RWPE2 (cell line): Measurements from ENCODE around the gene ARL5A.

ENCODE experiments used
- ATAC-seq: fragments of 200-7000 bp; cut with Tn5 transposase; 3 replicates; pipeline ENCODE4 v1.9.1; 2021; ENCODE audit warnings: low read depth
- DNase-seq: peaks from one replicate; pipeline ENCODE4 v3.0.0-alpha.2; 2020; ENCODE audit warnings: low spot score
- H3K27ac ChIP-seq: fragments of 450-650 bp; 2 replicates; pipeline ENCODE4 v1.5.1; 2017; ENCODE audit warnings: mild to moderate bottlenecking; ENCODE audit not compliant: poor library complexity, severe bottlenecking
- H3K27me3 ChIP-seq: fragments of 250-450 bp; sonication (Bioruptor Pico); 2 replicates; pipeline ENCODE4 v1.5.1; 2021; ENCODE audit warnings: mild to moderate bottlenecking, moderate library complexity; ENCODE audit not compliant: insufficient read depth, poor library complexity, severe bottlenecking
- H3K36me3 ChIP-seq: fragments of 250-450 bp; sonication (Bioruptor Pico); 2 replicates; pipeline ENCODE4 v1.5.1; 2020; ENCODE audit warnings: low read depth, mild to moderate bottlenecking, moderate library complexity
- H3K4me1 ChIP-seq: fragments of 250-450 bp; sonication (Bioruptor Pico); 2 replicates; pipeline ENCODE4 v1.5.1; 2021; ENCODE audit warnings: mild to moderate bottlenecking, moderate library complexity; ENCODE audit not compliant: insufficient read depth, poor library complexity, severe bottlenecking
- H3K4me3 ChIP-seq: fragments of 250-450 bp; sonication (Bioruptor Pico); 2 replicates; pipeline ENCODE4 v1.5.1; 2021; ENCODE audit warnings: mild to moderate bottlenecking, moderate library complexity; ENCODE audit not compliant: severe bottlenecking
- H3K9me3 ChIP-seq: fragments of 250-450 bp; sonication (Bioruptor Pico); 2 replicates; pipeline ENCODE4 v1.5.1; 2021; ENCODE audit warnings: mild to moderate bottlenecking, moderate library complexity; ENCODE audit not compliant: severe bottlenecking
- TF ChIP-seq, protein P1 (sequence below): fragments of 450-650 bp; IDR thresholded peaks from one replicate; pipeline ENCODE4 v1.5.1; 2017; ENCODE audit warnings: mild to moderate bottlenecking, moderate library complexity; ENCODE audit not compliant: poor library complexity, severe bottlenecking

The ARL5A gene

DNA sequence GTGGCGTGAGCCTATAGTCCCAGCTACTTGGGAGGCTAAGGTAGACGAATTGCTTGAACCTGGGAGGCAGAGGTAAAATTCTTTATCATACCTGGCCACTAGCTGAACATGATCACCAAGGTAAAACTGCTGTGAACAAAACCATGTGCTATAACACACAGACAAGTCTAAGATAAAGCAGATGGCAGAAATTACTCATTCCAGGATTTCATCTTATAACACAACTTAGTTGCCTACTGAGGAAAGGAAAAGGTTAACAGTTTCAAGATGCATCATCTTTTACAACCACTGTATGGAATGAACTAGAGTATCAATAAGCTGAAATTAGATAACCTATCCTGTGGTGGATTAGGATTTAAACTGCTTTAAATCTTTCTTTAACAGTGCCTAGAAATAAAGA lies 8.3 kb downstream of the ARL5A start:
- Histone ChIP-seq H3K4me1 (no peaks in the 10 kb centered on the region), H3K27me3 (no peaks in the 10 kb centered on the region), H3K27ac (no peak overlapping the region), H3K36me3 (peaks cover 10% of the 10 kb centered on the region), H3K9me3 (peaks cover 2% of the 10 kb centered on the region), H3K4me3 (no peak overlapping the region)
- ATAC-seq (no peak), DNase-seq (no peak)
- TF ChIP-seq, protein P1, sequence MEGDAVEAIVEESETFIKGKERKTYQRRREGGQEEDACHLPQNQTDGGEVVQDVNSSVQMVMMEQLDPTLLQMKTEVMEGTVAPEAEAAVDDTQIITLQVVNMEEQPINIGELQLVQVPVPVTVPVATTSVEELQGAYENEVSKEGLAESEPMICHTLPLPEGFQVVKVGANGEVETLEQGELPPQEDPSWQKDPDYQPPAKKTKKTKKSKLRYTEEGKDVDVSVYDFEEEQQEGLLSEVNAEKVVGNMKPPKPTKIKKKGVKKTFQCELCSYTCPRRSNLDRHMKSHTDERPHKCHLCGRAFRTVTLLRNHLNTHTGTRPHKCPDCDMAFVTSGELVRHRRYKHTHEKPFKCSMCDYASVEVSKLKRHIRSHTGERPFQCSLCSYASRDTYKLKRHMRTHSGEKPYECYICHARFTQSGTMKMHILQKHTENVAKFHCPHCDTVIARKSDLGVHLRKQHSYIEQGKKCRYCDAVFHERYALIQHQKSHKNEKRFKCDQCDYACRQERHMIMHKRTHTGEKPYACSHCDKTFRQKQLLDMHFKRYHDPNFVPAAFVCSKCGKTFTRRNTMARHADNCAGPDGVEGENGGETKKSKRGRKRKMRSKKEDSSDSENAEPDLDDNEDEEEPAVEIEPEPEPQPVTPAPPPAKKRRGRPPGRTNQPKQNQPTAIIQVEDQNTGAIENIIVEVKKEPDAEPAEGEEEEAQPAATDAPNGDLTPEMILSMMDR, result no peak

DNA sequence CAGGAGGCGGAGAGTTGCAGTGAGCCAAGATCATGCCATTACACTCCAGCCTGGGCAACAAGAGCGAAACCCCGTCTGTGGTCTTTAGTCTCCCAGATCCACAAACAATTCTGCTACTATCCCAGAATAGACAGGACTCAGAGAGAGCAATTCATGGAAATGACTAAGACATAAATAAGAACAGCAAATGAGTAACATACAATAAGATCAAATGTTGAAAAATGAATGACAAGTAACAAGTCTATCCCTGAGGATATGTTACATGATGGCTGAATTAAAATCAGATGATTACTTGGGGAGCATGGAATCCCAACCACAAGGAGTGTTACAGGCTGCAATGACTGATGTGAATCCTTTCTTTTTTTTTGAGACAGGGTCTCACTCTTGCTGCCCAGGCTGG lies 10.3 kb downstream of the ARL5A start:
- Histone ChIP-seq H3K4me1 (no peaks in the 10 kb centered on the region), H3K9me3 (peaks cover 2% of the 10 kb centered on the region), H3K36me3 (peaks cover 30% of the 10 kb centered on the region), H3K27me3 (no peaks in the 10 kb centered on the region), H3K27ac (no peak overlapping the region), H3K4me3 (no peak overlapping the region)
- DNase-seq, result no peak
- TF ChIP-seq, protein P1, result no peak
- no peak for ATAC-seq

DNA sequence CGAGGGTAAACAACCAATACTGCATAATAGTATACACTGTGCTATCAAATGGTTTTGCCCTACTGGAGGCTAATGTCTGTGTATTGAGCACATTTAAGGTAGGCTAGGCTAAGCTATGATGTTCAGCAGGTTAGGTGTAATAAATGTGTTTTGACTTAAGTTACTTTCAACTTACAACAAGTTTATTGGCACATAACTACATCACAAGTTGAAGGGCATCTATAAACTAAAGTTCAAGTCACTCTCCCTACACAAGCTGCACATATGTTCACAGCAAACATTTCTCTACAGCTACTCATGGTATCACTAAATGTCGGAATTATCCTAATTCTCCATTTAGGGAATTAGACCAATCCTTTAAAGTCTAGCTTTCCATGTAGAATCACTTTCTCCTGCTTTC lies 11.4 kb downstream of the ARL5A start:
- ATAC-seq (no peak), DNase-seq (no peak)
- H3K27me3 ChIP-seq, result no peaks in the 10 kb centered on the region
- H3K36me3 ChIP-seq, result peaks cover 41% of the 10 kb centered on the region
- TF ChIP-seq, protein P1, result no peak
- H3K27ac ChIP-seq, result no peak overlapping the region
- no peak overlapping the region for H3K4me3 ChIP-seq
- no peaks in the 10 kb centered on the region for H3K4me1 ChIP-seq
- H3K9me3 ChIP-seq, result peaks cover 2% of the 10 kb centered on the region

DNA sequence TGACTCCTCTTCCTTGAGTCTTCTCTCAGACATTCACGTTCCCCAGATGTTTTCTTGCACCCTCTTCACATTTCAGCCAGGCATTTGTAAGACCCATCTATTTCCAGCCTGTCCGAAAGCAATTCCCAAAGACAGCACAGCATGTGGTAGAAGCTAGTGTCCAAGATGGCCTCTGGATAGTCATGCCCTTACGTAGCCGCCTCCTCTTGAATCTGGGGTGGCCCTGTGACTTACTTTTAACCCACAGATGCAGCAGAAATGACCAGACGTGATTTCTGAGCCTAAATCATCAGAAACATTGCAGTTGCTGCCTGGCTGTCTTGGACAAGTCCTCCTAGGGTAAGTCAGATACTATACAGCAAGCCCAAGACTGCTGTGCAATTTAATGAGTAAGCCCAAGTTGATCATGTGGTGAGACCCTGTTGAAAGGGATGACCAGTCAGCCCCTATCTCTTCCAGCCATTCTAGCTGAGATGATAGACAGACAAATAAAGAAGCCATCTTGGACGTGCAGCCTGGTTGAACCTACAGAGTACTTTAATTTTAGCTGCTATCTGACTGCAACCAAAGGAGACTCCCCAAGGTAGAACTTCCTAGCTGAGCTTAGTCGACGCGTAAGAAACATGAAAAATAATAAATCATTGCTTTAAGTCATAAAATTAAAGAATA lies 12.3 kb downstream of the ARL5A start:
- Histone ChIP-seq H3K4me1 (no peaks in the 10 kb centered on the region), H3K27ac (no peak overlapping the region), H3K27me3 (no peaks in the 10 kb centered on the region), H3K9me3 (peaks cover 2% of the 10 kb centered on the region), H3K36me3 (peaks cover 49% of the 10 kb centered on the region), H3K4me3 (no peak overlapping the region)
- DNase-seq (no peak), ATAC-seq (no peak)
- TF ChIP-seq, protein P1, result no peak

DNA sequence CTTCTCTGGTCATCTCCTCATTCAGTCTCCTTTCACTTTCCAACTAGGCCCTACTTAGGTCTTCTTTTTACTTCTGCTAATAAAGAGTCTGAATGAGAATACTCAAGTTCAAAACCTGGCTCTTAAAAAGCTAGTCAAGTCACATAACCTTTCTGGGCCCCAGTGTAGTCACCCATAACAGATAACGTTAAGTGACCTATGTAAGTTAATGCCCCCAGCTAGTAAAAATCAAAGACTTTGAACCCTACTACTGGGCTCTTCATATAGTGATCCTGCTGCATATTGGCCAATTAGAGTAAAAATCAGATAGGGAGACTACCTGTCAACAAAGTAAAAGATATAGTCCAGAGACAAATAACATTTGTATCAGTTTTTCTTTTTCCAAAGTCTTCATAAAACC lies 17.7 kb downstream of the ARL5A start:
- H3K27ac ChIP-seq, result no peak overlapping the region
- no peak overlapping the region for H3K4me3 ChIP-seq
- H3K4me1 ChIP-seq, result no peaks in the 10 kb centered on the region
- H3K9me3 ChIP-seq, result no peaks in the 10 kb centered on the region
- peaks cover 73% of the 10 kb centered on the region for H3K36me3 ChIP-seq
- TF ChIP-seq, protein P1, result no peak
- no peak for ATAC-seq
- no peak for DNase-seq
- no peaks in the 10 kb centered on the region for H3K27me3 ChIP-seq
